ENCODE measurements around the gene GNA12. TPM values are rescaled to one million over a fixed set of nuclear protein-coding genes. Genes with fewer than 3 reads are reported as not detected.
A peak's percentile ranks its signal among the peaks of the same experiment; 100 is the strongest.

Gene GNA12
- total and polyA plus RNA-seq, 2 experiments from 2014 or later, result 28.4 to 40.2 TPM

GRCh38 chr7:2734084-2734686, 109.9 kb downstream of the GNA12 start:
- no peaks in the 10 kb centered on the region for H3K36me3 ChIP-seq (replicated peaks; ENCODE audit: insufficient read depth, low read depth)
- H3K9me2 ChIP-seq (replicated peaks; ENCODE audit: insufficient read depth), result no peaks in the 10 kb centered on the region
- DNase-seq (ENCODE audit: low spot score), result no peak
- WGBS (ENCODE audit: low lambda C conversion rate, missing lambda C conversion rate), result 97% methylated on average over 24 of the region's 24 CpGs
- no peaks in the 10 kb centered on the region for H4K20me1 ChIP-seq (ENCODE audit: insufficient read depth, poor library complexity, severe bottlenecking)
- TF ChIP-seq CTCF (IDR thresholded peaks at IDR 0.05; ENCODE audit: poor library complexity) (no peak), EZH2phosphoT487 (IDR thresholded peaks at IDR 0.05; ENCODE audit: low read depth, severe bottlenecking, unreplicated experiment) (no peak), EZH2 (IDR thresholded peaks at IDR 0.05; ENCODE audit: borderline replicate concordance) (no peak)
- no peak overlapping the region for H3K4me3 ChIP-seq
- no peaks in the 10 kb centered on the region for H3K27me3 ChIP-seq
- H3K4me1 ChIP-seq (ENCODE audit: insufficient read depth), result peaks cover 14% of the 10 kb centered on the region
- no peak overlapping the region for H3K4me2 ChIP-seq
- no peak overlapping the region for H2AFZ ChIP-seq
- H3K27ac ChIP-seq, result peak overlapping the region; percentile 84
- peaks cover 31% of the 10 kb centered on the region for H3K79me2 ChIP-seq
- no peaks in the 10 kb centered on the region for H3K9me3 ChIP-seq (ENCODE audit: low read depth)

DNA sequence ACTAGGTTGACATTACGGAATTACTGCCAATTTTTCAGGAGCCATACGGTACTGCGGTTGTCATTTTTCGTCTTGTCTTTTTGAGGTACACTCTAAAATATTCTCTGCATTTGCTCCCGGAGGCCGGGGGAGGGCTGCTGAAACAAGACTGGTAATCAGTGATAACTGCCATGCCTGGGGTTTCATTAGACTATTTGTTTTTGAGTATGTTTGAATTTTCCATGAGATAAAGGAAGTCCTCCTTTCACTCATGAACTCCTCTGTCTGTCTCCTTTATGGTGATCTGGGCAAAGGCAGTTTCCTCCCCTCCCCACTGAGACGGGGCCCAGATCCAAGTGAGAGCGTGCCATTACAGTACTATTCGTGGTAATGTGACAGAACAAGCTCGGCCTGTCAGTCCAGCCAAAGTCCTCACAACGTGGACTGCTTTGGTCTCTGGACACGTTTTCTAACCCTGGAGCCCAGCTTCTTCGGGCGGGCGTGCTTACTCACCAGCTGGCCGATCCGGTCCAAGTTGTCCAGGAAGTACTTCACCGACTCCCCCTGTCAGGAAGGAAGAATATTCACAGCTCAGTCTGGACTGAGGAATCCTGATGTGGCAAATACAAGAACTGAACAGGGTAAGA, 111.0 kb downstream of the GNA12 start:
- H3K4me3 ChIP-seq, result no peak overlapping the region
- H3K36me3 ChIP-seq (replicated peaks; ENCODE audit: insufficient read depth, low read depth), result no peaks in the 10 kb centered on the region
- H3K9me2 ChIP-seq (replicated peaks; ENCODE audit: insufficient read depth), result no peaks in the 10 kb centered on the region
- no peak overlapping the region for H2AFZ ChIP-seq
- H3K4me2 ChIP-seq, result peak overlapping the region; percentile 7
- no peaks in the 10 kb centered on the region for H4K20me1 ChIP-seq (ENCODE audit: insufficient read depth, poor library complexity, severe bottlenecking)
- no peaks in the 10 kb centered on the region for H3K27me3 ChIP-seq
- WGBS (ENCODE audit: low lambda C conversion rate, missing lambda C conversion rate), result 61% methylated on average over 18 of the region's 18 CpGs
- H3K27ac ChIP-seq, result peak overlapping the region; percentile 84
- no peaks in the 10 kb centered on the region for H3K9me3 ChIP-seq (ENCODE audit: low read depth)
- TF ChIP-seq EZH2phosphoT487 (IDR thresholded peaks at IDR 0.05; ENCODE audit: low read depth, severe bottlenecking, unreplicated experiment), result no peak
- no peak for TF ChIP-seq EZH2 (IDR thresholded peaks at IDR 0.05; ENCODE audit: borderline replicate concordance)
- no peak for TF ChIP-seq CTCF (IDR thresholded peaks at IDR 0.05; ENCODE audit: poor library complexity)
- peaks cover 27% of the 10 kb centered on the region for H3K79me2 ChIP-seq
- peak; percentile 77 for DNase-seq (ENCODE audit: low spot score)
- peaks cover 14% of the 10 kb centered on the region for H3K4me1 ChIP-seq (ENCODE audit: insufficient read depth)

GRCh38 chr7:2732388-2732787, 111.7 kb downstream of the GNA12 start:
- WGBS (ENCODE audit: low lambda C conversion rate, missing lambda C conversion rate), result 96% methylated on average over 9 of the region's 9 CpGs
- H3K79me2 ChIP-seq, result peaks cover 21% of the 10 kb centered on the region
- H2AFZ ChIP-seq, result no peak overlapping the region
- TF ChIP-seq EZH2 (IDR thresholded peaks at IDR 0.05; ENCODE audit: borderline replicate concordance) (no peak), EZH2phosphoT487 (IDR thresholded peaks at IDR 0.05; ENCODE audit: low read depth, severe bottlenecking, unreplicated experiment) (no peak), CTCF (IDR thresholded peaks at IDR 0.05; ENCODE audit: poor library complexity) (no peak)
- no peaks in the 10 kb centered on the region for H3K36me3 ChIP-seq (replicated peaks; ENCODE audit: insufficient read depth, low read depth)
- peak overlapping the region; percentile 84 for H3K27ac ChIP-seq
- peak overlapping the region; percentile 7 for H3K4me2 ChIP-seq
- H3K27me3 ChIP-seq, result no peaks in the 10 kb centered on the region
- no peak overlapping the region for H3K4me3 ChIP-seq
- H4K20me1 ChIP-seq (ENCODE audit: insufficient read depth, poor library complexity, severe bottlenecking), result no peaks in the 10 kb centered on the region
- peaks cover 14% of the 10 kb centered on the region for H3K4me1 ChIP-seq (ENCODE audit: insufficient read depth)
- H3K9me3 ChIP-seq (ENCODE audit: low read depth), result no peaks in the 10 kb centered on the region
- no peaks in the 10 kb centered on the region for H3K9me2 ChIP-seq (replicated peaks; ENCODE audit: insufficient read depth)
- no peak for DNase-seq (ENCODE audit: low spot score)

All from hepatocyte (in vitro differentiated cells).